K562 treated with DMSO at 1 percent for 12 hours (cell line): Measurements from ENCODE around the gene OSCP1. TPM values are rescaled to one million over a fixed set of nuclear protein-coding genes. Genes with fewer than 3 reads are reported as not detected.

Source experiments
- total RNA-seq: library from RNA; unstranded; fragments of 300-600 nt; gene quantifications from 2 replicates; pipeline ENCODE4 v1.2.3, GENCODE V29; 2022; ENCODE audit not compliant: insufficient read depth

OSCP1 gene, protein sequence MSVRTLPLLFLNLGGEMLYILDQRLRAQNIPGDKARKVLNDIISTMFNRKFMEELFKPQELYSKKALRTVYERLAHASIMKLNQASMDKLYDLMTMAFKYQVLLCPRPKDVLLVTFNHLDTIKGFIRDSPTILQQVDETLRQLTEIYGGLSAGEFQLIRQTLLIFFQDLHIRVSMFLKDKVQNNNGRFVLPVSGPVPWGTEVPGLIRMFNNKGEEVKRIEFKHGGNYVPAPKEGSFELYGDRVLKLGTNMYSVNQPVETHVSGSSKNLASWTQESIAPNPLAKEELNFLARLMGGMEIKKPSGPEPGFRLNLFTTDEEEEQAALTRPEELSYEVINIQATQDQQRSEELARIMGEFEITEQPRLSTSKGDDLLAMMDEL
- not detected in 2 replicates for total RNA-seq

DNA sequence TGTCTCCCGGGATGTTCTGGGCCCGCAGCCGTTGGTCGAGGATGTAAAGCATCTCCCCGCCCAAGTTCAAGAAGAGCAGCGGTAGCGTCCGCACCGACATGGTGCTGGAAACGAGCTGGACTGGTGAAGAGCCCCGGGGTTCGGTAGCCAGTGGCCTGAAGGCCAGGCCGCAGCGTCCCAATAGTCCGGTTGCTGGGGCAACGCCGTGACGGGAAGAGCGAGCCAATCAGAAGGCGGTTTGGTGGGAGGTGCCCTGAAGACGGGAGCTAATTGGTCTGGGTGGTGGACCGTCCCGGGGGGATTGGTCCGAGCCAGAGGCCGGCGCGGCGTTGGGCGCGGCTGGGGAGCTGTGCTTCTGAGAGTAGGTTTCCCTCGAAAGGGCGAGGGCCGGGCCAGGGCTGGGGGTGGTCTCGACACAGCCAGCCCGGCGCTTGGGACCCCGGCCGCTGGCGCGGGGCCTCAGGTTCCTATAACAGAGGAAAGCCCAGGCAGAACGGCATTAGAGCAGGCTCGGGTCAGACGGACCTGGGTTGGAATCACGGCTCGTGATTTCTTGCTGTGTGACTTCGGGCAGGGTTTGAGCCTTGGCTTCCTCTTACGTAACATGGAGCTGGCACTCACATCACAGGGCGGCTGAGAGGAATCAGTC, at the start of gene OSCP1:
Gene OSCP1, minus strand, starts transcription at position 182 of the 649 bp plus-strand sequence. Its CDS starts 82 bp downstream, at position 100.

DNA sequence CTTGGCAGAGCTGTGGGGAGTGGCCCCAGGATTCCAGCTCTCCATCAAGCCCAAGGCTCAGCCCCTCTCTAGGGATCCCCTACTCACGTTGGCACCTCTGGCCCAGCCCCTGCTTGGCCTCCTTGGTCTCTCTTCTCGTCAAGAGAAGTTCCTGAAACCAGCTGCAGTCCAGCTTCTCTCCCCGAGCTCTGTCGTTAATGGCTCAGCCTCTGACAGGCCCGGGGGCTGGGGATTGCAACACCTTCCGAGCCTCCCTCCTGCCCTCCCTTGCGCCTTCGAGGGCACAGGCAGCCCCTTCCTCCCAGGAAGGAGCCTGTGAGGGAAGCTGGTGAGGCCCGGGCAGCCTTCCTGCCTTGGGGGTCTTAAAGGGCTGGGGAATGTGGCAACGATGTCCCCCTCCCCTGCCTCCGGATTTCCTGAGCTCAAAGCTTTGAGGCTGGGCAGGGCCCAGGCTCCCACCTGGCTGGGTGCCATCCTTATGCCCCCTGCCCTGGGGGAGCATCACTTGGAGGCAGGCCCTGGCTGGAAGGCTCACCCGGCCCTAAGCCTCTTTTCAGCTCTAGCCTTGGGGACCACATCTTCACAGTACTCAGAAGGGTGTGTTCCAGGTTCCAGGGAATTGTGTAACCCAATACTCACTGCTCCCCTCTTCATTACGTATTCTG, 32.6 kb upstream of the OSCP1 start, which contains the start of gene CSF3R:
Gene CSF3R, minus strand, starts transcription at position 190 of the 665 bp plus-strand sequence. CDS start 3,417 bp downstream, outside the sequence.

DNA sequence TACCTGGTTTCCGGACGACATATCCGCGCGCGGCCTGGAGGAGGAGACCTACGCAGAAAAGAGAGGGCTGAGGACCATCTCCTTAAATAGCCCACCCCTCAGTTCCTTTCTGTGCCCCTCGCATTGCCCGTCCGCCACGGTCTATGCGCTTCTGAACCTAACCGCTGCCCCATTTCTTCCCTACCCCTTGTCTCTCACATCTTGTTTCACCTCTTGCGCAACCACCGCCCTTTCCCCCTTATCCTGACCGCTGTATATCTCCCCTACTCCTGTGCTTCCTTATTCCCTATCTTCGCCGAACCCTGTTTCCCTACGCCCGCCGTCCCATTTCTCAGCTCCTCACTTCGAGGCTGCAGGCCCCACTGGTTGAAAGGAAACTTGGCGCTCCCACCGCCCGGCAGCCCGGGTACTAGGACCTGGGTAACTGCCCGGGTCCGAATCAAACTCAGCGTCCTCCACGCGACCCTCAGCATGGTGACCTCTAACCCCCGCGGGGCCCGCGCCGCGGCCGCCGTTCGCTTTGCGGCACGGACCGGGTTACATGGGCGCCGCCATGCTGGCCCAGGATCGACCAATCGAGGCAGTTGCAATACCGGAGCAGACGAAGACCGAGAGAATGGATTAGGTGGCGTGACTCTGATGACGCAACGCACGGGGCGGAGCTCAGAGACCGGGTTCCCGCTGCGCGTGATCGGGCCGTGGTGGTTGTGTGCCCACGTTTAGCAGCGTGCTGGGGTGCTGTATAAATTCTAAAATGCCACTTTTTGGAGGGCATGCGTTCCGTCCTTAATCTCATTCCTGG, 13.8 kb upstream of the OSCP1 start, which contains the start of gene MRPS15:
Gene MRPS15, minus strand, starts transcription at position 582 of the 802 bp plus-strand sequence. Its CDS starts 109 bp downstream, at position 473.

DNA sequence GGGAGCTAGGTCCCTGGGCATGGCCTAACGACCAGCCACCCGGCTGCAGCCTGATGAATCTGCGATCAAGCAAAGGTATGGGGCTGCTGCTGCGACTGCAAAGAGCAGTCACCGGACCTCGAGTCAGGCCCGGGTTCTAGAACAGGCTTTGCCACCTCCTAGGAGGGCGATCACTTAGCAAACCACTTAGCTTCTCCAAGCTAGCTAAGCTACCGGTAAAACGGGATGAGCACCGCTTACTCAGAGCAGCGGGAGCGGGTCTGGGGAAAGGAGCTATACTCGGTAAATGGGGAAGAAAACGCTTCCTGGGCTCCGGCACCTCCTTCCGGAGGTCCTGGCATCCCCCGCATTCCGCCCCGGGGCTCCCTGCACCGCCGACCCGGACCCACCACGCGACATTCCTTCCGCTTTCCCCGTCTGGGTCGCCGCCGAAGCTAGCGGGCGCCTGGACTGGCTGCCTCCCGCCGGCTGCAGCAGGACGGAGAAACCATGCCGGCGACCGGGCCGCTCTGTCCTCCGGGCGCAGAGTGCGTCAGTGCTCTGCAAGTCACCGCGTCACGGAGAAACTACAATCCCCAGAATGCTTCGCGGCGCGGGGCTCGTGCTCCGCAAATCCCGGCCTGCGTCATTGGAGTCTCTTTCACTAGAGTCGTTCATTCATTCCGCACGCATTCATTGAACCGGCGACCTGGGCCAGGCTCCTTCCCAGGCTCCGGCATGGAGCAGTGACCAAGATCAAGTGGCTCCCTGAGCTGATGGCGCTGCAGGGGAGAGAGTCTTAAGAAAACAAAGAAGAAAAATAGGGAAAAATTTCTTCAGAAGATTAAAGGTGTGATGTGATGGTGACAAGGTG, 52.6 kb downstream of the OSCP1 start, which contains the start of gene LSM10:
Gene LSM10, minus strand, starts transcription at position 531 of the 853 bp plus-strand sequence. CDS start 3,779 bp downstream, outside the sequence.

DNA sequence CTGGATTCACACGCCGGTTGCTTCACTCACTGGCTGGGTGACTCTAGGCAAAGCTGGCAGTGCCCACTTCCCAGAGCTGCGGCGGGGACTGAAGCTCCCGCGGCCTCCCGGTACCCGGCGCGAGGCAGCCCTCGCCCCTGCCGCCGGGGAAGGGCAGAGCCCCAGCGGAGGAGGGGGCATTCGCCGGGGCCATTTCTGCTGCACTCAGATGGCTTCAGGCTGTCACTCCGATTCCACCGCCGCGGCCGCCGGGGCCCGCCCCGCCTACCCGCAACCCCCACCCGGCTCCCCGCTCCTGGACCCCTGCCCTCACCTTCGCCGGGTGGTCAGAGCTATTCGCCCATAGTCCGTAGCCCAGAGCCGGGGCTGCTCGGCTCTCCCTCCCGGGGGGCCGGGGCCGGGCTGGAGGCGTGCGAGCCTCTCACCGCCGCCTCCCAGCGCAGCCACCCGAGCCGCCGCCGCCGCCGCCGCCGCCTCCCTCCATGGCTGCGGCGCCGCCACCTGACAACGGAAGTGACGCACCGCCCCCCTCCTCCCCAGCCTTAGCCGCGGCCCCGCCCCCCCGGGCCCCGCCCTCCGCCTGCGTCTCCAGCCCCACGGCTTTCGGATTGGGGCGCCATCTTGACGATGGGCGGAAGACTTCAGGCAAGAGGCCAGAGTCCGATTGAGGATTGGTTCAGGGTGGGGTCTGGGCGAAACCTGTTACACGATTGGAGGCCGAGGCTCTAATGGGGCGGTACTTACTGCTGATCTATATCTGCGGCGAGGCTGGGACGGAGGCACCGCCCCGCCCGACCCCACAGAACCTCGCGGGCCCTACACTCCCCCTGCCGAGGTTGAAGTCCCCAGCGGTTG, 64.6 kb downstream of the OSCP1 start, which contains the start of gene STK40:
Gene STK40, minus strand, starts transcription at position 515 of the 855 bp plus-strand sequence. CDS start 24,592 bp downstream, outside the sequence.

Other genes starting within 250 kb of the OSCP1 start
- gene THRAP3, start 226.0 kb downstream of the OSCP1 start, total RNA-seq: 25.6 and 74.4 TPM in 2 replicates
- 0.63 and 2.3 TPM in 2 replicates for gene SH3D21, start 144.1 kb downstream of the OSCP1 start, total RNA-seq
- gene EVA1B, start 126.8 kb downstream of the OSCP1 start, total RNA-seq: 71.1 and 108 TPM in 2 replicates
- 88.5 and 154 TPM in 2 replicates for gene STK40, start 64.5 kb downstream of the OSCP1 start, total RNA-seq
- 171 and 185 TPM in 2 replicates for gene LSM10, start 52.5 kb downstream of the OSCP1 start, total RNA-seq
- gene MRPS15, start 13.9 kb upstream of the OSCP1 start, total RNA-seq: 109 and 114 TPM in 2 replicates
- 5.9 and 10.4 TPM in 2 replicates for gene CSF3R, start 32.5 kb upstream of the OSCP1 start, total RNA-seq